MV-4-11 (cell line): Measurements from ENCODE around the gene DIP2C.
"Not testable (repeated sequence)": the region's sequence is repeated elsewhere in the genome, so short reads cannot be mapped to it uniquely, and the experiment has no call there.

Source experiments
- DNase-seq: peaks from one replicate; lab custom pipeline; 2025; lab: John Stamatoyannopoulos, UW

The DIP2C gene

DNA sequence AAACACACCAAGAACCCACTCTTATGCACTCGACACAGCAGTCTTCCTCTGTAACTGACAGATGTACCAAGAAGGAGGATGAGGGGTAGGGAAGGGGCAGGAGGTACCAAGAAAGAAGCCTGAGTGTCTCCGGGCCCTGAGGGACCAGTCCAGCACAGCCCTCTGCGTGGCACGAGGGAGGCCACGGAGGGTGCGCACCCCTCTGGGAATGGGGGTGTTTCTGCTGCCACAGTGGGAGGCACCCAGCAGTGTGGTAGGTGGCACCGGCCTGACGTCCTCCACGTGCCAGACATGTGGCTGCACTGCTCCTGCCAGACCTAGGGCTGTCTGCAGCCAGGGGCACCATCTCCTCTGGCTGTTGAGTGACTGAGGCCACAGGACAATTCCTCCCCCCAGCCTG is 399.9 kb downstream of the DIP2C start:
- no peak for DNase-seq

DNA sequence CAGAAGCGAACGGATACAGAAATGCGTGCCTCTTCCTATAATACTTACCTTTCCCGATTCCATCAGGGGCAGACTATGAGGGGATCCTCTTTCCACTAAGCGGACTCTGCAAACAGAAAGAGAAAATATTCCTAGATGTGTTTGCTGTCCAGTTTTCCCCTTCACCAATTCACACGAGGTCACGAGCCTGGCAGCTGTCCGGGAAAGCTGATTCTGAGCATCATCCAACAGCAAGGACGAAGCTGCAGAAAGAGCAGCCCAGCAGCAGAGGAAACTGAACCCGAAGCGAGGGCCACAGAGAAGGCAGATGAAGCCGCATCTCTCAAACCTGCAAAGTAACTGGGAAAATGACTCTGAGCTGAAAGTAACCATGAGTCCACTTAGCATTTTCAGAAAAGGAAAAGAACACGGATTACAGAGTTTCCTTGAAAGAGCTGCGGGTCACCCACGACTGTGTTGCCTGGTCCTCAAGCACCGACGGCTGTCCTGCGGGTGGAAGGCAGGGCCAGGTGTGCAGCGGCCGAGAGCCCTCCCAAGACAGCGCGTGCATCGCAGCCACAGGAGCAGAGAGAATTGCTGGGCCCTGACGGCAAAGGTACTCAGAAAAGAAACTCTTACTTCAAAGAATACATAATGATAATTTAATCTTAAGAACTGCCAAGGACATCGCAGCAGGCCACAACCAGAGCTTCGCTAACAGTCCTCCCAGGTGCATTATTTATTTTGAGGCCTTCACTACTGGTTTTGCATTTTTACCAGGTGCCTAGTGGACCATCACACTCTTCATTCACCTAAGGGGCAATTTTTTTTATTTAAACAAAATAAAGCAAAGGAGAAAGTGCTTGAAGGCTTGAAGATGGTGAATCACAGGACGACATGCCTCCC is 400.9 kb downstream of the DIP2C start:
- DNase-seq, result no peak

DNA sequence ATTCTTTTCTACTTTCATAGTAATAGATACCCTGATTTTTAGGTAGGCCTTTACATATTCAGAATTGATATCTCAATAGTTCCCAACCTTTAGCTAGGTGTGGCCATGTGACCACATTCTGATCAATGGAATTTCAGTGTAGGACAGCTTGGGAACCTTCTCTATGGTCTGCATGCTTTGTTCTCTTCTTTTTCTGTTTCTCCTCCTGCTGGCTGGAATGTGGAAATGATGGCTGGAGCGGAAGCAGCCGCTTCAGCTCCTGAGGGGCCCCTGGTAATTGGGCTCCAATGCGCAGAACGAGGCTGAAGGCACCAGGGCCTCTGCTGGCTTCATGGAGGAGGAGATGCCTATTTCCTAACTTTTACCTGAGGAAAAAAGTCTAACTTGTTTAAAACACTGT is 401.7 kb downstream of the DIP2C start:
- no peak for DNase-seq

DNA sequence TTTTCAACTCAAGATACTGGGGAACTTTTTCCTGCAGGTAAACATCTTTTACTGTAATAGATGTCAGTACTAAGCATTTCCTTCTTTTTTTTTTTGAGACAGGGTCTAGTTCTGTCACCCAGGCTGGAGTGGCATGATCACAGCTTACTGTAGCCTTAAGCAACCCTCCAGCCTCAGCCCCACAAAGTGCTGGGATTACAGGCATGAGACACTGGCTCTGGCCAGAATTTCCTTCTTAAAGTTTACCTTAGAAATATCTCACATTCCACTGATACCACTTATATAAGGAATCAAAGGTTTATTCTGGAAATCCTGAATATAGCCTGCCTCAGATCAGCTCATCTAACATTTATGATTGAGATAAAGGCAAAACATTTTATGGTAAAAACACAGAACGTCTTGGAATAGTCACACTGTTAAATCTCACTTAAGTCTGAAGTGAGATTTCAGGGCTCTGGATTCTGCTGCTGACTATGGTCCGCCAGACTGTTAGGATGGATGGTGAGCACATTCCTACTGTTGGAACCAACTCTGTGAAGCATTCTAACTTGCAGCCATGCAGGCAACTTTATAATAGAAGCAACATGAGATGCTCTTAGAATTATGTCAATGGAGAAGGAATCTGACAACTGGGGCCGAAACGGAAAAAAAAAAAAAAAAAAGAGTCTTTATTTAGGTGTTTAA is 402.3 kb downstream of the DIP2C start:
- no peak for DNase-seq

DNA sequence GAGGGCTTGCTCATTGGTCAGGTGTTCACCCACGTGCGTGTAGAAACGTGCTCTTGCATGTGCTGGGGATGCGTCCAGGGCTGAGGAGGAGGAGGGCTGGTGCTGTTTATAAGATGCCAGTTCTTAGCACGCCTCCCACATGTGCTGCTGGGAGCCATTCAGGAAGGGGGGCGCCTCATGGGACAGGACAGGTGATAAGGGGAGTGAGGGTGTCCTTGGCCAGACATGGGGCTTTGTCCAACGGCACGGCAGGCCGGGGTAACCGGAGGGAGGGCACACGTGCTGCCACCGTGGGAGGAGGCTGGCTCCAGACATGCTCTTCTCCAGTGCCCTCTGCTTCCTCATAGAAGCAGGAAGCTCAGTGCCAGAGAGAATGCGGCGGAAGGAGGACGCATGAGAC is 404.3 kb downstream of the DIP2C start:
- no peak for DNase-seq

DNA sequence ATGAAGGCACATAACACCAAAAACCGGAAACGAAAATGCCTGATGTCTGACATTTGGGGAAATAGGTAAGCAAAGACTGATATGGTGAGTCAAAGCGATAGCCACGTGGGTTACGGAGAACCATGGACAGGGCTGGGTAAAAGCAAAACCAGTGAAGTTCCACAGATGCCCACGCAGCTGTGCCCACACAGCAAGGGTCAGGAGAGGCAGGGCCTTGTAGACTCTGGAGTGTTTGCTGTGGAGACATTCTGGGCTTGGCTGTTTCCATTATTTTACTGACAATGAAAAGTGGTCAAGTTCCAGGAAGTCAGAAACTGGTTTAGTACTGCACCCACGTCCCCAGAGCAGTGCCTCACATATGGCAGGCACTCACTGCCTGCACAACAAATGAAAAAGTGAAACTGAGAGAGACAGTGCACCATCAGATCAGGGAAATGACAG is 405.5 kb downstream of the DIP2C start:
- DNase-seq, result peak; percentile 93

DNA sequence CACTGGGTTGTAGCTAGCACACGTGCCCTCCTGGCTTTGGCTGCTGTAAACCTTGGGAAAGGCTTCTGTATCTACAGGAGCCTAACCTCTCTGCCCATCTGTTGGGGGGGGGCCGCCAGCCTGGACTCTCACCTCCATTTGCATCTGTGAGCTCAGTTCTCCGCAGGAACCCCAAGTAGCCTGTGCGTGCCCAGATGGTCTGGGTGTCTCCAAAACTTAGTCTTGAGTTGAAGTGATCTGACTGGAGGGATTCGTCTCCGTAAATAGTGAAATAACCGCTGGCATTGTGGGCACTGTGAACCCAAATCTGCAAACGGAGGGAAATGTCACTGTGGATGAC is 406.4 kb downstream of the DIP2C start:
- DNase-seq, result no peak

DNA sequence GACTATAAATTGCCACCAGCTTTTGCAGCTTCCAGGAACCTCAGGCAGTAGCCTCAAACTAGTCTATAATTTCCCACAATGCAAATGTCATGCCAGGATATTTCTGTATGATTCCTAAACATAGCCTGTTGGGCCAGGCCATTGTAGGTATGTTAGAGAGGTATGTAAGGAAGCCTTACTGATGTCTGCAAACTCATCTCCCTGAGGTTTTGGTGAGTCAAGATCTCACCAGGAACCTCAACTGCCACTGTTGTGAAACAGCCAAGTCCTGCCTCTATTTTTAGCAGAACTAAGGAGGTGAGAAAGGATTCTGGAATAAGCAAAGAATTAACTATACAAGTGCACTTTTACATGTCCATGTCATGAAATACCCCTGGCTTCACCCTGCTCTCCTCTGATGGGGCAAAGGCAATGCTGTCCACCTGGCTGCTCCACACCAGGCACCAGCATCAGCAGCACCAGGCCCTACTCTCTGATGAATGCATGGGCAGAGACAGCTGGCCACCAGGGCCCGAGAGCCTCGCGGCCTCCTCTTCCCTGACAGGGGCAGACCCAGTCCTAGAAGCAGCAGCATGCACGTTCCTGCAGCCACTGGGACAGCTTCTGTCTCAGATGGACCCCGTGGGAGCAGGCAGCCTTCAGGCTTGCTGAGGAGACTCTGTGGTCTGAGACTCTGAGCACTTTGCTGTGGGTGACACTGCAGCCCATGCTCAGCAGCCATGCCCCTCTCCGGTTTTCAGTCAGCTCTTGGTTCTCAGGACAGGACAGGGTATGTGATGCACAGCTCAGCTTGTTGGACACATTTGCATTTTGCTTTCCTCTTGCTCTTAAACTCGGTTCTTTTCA is 407.0 kb downstream of the DIP2C start:
- peak; percentile 64 for DNase-seq

DNA sequence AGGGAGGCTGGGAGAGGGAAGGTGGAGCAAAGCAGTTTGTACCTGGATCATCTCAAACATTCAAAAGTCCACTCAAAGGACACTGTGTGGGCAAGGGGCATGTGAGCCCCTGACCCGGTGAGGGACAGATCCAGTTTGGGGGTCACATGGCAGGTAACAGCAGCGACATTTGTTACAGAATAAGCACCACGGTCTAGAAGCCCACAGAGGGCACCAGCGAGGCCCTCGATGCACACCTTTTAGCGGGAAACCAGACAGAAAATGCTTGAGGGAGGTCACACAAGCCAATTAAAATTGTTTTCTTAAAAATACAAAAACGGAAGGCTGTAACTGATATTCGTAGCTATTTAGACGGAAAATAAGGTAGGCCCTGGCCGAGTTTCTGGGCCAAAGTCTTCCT is 409.8 kb downstream of the DIP2C start:
- no peak for DNase-seq

DNA sequence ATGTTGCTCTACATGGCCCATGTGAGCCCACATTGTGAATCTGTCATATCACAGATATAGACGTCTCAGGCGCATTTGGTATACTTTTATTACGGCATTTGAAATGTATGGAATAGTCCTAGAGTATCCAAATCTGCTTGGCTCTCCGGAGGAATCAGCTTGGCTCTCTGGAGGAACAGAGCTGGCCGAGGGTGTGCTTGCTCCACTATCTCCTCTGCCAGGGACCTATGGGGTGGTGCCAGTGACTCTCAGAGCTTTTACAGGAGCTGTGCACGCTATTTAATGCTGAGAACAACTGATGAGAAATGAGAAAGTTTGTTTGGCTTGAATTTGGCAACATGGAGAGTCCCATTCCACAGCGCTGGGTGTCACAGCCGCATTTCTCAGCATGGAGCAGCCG is 410.2 kb downstream of the DIP2C start:
- no peak for DNase-seq

DNA sequence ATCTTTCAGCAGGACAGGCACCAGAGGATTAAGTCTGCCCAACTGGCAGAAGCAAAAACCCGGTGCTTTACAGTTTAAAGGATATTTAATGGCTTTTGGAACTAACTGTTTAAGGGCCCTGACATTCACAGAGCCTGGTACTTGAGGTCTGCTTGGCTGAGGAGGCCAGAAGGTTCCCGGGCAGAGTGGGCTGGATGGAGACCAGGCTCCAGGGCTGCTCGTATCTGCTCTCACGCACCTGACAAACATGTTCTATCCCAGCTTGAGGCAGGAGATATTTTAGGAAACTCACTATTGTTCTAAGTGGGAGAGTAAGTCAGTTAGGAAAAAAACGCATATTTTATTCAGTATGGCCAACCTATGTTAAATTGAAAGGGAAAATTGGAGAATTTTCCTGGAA is 410.8 kb downstream of the DIP2C start:
- no peak for DNase-seq

DNA sequence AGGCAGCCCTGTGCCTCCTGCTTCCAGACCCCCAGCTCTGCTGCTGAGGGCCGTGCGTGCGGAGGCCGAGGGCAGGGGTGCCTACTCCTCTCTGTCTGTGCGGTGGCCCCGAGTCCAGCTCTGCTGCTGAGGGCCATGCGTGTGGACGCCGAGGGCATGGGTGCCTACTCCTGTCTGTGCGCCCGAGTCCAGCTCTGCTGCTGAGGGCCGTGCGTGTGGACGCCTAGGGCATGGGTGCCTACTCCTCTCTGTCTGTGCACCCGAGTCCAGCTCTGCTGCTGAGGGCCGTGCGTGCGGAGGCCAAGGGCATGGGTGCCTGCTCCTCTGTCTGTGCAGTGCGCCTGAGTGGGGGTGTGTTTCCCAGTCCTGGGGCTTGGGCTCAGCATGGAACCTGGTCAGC is 411.5 kb downstream of the DIP2C start:
- no peak for DNase-seq

DNA sequence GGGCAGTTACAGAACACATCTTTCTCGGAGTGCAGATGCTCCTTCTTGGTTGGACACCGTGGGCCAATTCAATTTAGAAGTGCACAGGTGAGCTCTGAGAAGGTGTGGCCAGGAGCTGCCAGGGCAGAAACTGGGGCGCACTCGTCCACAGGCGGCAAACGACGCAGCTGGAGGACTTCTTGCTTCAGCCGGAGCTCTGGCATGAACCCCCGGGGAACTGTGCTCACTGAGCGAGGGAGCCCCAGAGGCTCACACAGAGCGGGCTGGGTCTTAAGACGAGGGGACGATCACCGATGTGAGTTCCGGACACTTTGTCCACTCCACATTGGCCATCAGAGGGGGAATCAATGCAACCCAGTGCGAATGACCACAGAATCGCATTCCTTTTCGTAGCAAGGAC is 413.8 kb downstream of the DIP2C start:
- no peak for DNase-seq

DNA sequence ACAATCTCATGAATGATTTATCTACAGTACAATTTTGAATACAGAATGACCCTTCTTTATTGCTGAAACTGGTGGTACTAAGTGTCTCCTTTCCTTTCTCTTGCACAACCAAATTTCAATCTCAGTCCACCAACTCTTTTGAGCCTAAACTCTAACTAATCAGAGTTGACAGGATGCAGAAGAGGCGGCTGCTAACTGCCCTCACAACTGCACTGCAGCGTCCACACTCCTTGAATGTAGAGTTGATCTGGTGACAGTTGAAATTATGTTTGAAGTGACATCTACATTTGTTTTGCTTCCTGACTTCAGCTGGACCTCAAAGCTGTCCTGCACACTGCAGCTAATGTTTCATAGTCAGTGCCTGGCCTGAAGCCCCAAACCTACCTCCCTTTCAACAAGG is 414.6 kb downstream of the DIP2C start:
- no peak for DNase-seq

DNA sequence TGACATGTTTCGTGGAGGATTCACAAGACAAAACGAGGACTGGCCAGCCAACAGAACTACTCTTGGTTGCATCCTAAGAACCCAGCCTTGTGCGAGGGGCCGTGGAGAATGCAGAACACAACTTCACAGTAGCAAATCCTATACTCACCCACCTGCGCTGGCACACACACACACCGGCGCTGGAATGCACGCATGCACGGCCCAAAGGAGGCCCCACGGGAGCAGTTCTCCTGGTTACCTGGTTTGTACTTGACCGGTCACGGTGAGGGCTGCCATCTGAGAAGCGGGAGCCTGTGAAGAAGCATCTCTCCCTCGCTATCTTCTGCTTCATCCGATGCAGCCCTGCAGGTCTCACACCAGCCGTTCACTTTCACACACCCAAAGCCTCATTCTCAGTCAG is 416.4 kb downstream of the DIP2C start:
- no peak for DNase-seq

DNA sequence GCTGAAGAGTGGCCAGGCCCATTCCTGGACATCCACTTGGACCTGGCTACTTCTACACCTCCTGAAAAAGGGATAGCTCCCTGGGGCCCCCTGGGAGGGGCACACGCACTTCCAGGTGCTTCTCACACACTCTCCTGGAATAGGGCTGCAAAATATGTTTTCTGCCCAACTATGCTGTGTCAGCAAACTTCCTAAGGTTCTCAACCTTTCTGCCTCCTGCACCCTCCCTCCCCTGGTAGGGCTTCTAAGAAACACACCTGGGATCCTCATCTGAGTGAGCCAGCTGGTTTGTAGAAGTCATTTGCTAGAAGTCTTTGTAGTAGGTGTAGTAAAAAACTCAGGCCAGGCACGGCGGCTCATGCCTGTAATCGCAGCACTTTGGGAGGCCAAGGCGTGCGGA is 417.7 kb downstream of the DIP2C start:
- no peak for DNase-seq

DNA sequence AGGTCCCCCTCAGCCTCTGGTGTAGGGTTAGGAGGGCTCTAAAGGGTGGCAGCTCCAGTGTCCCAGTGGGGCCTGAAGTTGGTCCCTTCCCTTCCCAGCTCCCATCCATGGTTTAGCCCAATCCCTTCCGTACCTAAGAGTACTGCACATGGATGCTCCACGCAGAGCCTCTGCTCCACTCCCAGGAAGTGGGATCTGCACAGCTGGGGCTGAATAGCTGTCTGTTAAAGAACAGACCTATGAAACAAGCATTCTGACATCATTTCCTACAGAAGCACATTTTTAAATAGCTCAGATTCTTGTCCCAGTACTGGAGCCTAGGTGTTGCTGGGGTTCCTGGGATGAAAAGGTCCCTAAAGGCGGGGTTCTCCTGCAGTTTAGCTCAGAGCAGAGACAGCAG is 418.3 kb downstream of the DIP2C start:
- no peak for DNase-seq

DNA sequence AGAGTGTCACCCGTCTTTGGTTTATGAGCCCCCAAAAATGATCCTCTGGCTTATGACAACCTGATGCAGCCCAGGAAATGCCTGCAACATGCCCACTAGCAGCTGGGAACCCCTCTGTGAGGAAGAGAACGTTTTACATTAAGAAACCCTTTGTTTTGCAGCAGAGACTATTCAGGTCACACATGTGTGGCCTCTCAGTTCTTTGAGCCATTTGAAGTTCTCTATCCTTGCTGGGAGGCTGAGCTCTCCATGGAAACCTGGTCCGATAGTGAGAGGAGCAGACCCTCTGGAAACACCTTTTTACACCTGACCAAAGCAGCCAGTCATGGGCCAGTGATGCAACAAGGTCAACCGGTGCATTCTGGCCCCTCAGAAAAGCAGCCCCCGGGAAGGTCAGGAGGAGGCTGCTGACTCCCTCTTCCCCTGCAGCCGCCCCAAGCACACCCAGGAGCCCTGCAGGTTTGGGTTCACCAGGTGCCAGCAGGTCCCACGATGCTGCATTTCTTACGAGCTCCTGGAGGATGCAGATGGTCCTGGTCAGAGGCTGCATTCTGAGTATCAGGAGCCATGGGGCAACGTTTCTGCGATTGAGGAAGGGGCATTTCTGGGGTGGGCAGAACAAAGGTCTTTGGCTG is 419.9 kb downstream of the DIP2C start:
- no peak for DNase-seq

DNA sequence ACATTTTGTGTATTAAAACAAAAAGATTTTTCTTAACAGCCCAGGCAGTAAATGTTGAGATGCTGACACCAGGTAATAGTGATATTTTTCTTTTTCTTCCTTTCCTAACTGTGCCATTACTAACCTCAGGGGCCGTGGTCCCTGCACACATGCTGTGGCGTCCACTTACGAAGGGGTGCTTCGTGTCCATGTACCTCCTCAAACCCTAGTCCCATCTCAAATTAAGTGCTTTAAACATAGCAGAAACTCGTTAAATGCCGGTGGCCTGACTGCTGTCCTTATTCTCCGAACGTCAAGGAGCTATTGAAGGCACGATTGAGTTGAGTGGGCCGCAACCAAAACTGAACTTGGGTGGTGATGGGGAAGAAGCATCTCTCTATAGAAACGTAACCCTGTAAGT is 421.8 kb downstream of the DIP2C start:
- DNase-seq, result no peak

DNA sequence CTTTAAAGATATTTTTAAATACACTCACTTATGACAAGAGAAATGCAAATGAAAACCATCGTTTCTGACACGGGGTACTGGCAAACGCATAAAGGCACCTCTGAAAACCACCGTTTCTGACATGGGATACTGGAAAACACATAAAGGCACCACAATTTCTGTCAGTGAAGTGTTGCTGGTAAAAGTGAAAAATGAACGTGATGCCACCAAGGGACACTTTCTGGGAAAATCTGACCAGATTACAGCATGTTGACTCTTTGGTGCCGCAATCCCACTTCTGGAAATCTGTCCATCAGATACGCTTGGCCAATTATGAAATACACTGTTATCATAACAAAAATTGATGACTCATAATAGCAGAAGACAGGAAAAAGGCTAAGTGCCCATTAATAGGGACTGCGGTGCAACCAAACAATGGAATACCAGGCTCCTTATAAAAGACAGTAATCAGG is 422.5 kb downstream of the DIP2C start:
- no peak for DNase-seq

DNA sequence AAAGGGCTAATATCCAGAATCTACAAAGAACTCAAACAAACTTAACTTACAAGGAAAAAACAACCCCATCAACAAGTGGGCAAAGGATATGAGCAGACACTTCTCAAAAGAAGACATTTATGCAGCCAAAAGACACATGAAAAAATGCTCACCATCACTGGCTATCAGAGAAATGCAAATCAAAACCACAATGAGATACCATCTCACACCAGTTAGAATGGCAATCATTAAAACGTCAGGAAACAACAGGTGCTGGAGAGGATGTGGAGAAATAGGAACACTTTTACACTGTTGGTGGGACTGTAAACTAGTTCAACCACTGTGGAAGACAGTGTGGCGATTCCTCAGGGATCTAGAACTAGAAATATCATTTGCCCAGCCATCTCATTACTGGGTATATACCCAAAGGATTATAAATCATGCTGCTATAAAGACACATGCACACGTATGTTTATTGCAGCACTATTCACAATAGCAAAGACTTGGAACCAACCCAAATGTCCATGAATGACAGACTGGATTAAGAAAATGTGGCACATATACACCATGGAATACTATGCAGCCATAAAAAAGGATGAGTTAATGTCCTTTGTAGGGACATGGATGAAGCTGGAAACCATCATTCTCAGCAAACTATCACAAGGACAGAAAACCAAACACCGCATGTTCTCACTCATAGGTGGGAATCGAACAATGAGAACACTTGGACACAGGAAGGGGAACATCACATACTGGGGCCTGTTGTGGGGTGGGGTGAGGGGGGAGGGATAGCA is 423.5 kb downstream of the DIP2C start:
- not testable (repeated sequence) for DNase-seq
